Stimulated activated CD4-positive, alpha-beta T cell treated with anti-CD3 and anti-CD28 coated beads, TNF-alpha, amount 100 ng/mL, for 4 hours (primary cell): ENCODE results near the gene DRAP1.
A peak's percentile ranks its signal among the peaks of the same experiment; 100 is the strongest.

Experiments used
- DNase-seq, 3 experiments: peaks; one replicate each; pipeline ENCODE4 v3.0.0-alpha.2; 2020; ENCODE audit warnings: low read depth in 3 of 3

Gene DRAP1

GRCh38 chr11:65903715-65904114 lies 15.5 kb upstream of the DRAP1 start:
- no peak for DNase-seq

- no peak for DNase-seq
These were observed 12.6 kb upstream of the DRAP1 start for GRCh38 chr11:65906602-65907001.

- no peak for DNase-seq
These were observed 11.3 kb upstream of the DRAP1 start for GRCh38 chr11:65907878-65908277.

- no peak for DNase-seq
These were observed 7.3 kb upstream of the DRAP1 start for GRCh38 chr11:65911682-65912568.

GRCh38 chr11:65912845-65913244 lies 6.4 kb upstream of the DRAP1 start:
- DNase-seq, result no peak

- DNase-seq, result no peak
These were observed 4.0 kb upstream of the DRAP1 start for GRCh38 chr11:65915101-65915820.

- DNase-seq, result no peak
These were observed 3.4 kb upstream of the DRAP1 start for GRCh38 chr11:65915821-65916251.

GRCh38 chr11:65916391-65916790 lies 2.8 kb upstream of the DRAP1 start:
- DNase-seq, result no peak

- no peak for DNase-seq
These were observed 2.2 kb upstream of the DRAP1 start for GRCh38 chr11:65917077-65917433.

- no peak for DNase-seq
These were observed 1.6 kb upstream of the DRAP1 start for GRCh38 chr11:65917434-65918210.

- no peak for DNase-seq
These were observed 750 bp upstream of the DRAP1 start, which contains the start of gene C11orf68 for GRCh38 chr11:65918211-65919140. C11orf68 (minus strand) TSS chr11:65919062; CDS start chr11:65919031, 31 bp downstream.

- DNase-seq, result peak in 2 of 3 experiments; percentile 41 to 56
These were observed 546 bp downstream of the DRAP1 start for GRCh38 chr11:65919573-65920371.

GRCh38 chr11:65920372-65920802 lies 1.2 kb downstream of the DRAP1 start:
- no peak for DNase-seq

- DNase-seq, result no peak
These were observed 1.9 kb downstream of the DRAP1 start for GRCh38 chr11:65921033-65921555.

- no peak for DNase-seq
These were observed 2.6 kb downstream of the DRAP1 start for GRCh38 chr11:65921876-65922275.

- DNase-seq, result no peak
These were observed 3.3 kb downstream of the DRAP1 start for GRCh38 chr11:65922565-65922964.

- no peak for DNase-seq
These were observed 6.2 kb downstream of the DRAP1 start for GRCh38 chr11:65925397-65925796.

GRCh38 chr11:65927904-65928397 lies 8.7 kb downstream of the DRAP1 start:
- DNase-seq, result peak; percentile 34 to 64 (median 54)

GRCh38 chr11:65928667-65929066 lies 9.4 kb downstream of the DRAP1 start:
- no peak for DNase-seq
